Epithelial cell of proximal tubule (primary cell): Measurements from ENCODE around the gene MMUT. TPM values are rescaled to one million over a fixed set of nuclear protein-coding genes. Genes with fewer than 3 reads are reported as not detected.

Experiments
- DNase-seq: peaks from one replicate; pipeline ENCODE4 v3.0.0-alpha.2; 2011; ENCODE audit warnings: low read depth
- H3K4me3 ChIP-seq: 2 replicates; pipeline ENCODE4 v1.5.1; 2011; ENCODE audit warnings: low read depth, mild to moderate bottlenecking, low read length
- total RNA-seq: library from RNA; depleted of rRNA; stranded (reverse); fragments of >200 nt; gene quantifications from 2 replicates; pipeline ENCODE4 v1.2.3, GENCODE V29; 2015
- TF ChIP-seq, protein P1 (sequence below): conservative IDR thresholded peaks from 2 replicates; pipeline ENCODE4 v1.5.1; 2012; ENCODE audit warnings: low read depth, mild to moderate bottlenecking, low read length

The MMUT gene
- total RNA-seq, 1 donor from 2014 or later = 5.3 TPM

DNA sequence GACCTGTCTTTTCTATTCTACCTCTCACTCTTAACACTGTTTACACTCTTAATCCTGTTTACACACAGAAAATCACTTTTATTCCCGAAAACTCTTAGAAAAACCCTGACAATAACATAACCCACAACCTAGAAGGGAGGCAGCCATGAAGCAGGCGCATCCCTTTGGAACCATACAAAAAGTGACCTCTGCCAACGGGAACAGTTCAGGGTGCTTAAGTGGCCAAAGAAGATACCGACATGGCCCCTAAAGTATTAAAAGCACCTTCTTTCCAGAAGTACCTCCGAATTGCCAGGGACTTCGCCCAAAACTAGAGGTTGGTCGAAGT, 490 bp downstream of the MMUT start:
- peak overlapping the region; percentile 92 for H3K4me3 ChIP-seq
- no peak for DNase-seq
- TF ChIP-seq, protein P1, sequence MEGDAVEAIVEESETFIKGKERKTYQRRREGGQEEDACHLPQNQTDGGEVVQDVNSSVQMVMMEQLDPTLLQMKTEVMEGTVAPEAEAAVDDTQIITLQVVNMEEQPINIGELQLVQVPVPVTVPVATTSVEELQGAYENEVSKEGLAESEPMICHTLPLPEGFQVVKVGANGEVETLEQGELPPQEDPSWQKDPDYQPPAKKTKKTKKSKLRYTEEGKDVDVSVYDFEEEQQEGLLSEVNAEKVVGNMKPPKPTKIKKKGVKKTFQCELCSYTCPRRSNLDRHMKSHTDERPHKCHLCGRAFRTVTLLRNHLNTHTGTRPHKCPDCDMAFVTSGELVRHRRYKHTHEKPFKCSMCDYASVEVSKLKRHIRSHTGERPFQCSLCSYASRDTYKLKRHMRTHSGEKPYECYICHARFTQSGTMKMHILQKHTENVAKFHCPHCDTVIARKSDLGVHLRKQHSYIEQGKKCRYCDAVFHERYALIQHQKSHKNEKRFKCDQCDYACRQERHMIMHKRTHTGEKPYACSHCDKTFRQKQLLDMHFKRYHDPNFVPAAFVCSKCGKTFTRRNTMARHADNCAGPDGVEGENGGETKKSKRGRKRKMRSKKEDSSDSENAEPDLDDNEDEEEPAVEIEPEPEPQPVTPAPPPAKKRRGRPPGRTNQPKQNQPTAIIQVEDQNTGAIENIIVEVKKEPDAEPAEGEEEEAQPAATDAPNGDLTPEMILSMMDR = no peak

DNA sequence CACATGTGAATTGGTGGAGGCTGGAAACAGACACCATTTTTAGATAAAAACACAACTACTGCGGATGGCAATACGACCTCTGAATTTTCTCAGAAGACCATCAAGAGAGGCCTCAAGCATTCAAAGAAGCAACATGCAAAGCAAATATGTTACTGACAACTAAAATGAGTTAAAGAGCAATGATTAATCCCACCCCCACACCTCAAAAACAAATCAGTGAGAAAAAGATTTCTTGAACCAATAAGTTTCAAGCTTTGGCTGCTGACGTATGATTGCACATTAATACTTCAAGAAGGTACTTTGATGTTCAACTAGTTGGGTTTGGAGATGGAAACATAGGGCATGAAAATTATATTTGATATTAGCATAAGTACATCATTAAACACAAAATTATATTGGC, 982 bp downstream of the MMUT start:
- TF ChIP-seq, protein P1 = no peak
- H3K4me3 ChIP-seq = peak overlapping the region; percentile 92
- DNase-seq = no peak

DNA sequence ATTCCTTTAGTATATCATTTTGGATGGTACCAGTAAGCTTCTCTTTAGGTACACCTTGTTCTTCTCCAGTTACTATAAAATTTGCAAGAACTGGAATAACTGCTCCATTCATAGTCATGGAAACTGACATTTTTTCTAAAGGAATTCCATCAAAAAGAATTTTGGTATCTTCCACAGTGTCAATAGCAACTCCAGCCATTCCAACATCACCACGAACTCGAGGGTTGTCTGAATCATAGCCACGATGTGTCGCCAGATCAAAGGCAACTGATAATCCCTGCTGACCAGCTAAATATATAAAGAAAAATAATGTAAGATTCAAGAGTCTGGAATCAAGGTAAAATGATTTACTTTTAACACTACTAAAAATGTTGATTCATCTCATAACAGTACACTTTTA, 5.3 kb downstream of the MMUT start:
- DNase-seq = no peak
- TF ChIP-seq, protein P1 = no peak
- H3K4me3 ChIP-seq = no peak overlapping the region

DNA sequence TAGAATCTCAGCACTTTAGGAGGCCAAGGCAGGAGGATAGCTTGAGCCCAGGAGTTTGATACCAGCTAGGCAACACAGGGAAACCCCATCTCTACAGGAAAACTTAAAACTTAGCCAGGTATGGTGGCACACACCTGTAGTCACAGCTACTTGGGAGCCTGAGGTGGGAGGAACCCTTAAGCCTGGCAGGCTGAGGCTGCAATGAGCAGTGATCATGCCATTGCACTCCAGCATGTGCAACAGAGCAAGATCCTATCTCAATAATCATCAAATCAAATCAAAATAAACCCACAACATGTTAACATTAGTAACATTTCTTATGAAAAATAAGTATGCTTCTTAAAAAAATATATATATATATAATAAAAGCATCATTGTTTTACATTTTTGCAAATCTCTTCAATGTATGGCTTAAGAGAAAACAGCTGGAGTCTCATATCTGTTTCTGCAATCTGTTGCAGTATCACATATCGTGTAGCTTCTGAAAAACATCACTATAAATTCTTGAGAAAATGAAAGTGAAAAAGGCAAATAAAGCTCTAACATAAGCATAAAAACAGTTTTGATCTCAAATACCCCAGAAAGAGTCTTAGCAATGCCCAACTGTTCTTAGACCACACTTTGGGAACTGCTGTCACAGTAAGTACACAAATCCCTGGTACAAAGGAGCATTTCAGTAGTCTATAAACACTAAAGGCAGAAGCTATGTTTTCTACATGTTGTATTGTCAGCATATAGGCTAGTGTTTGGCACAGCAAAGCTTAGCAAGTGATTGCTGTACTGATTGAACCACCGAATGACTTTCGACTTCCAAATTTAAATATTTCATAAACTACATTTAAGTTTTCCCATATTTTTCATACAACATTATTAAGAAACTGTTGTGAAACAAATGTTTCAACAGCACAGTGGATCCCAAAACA, 8.0 kb downstream of the MMUT start:
- DNase-seq = no peak
- TF ChIP-seq, protein P1 = no peak
- no peak overlapping the region for H3K4me3 ChIP-seq

DNA sequence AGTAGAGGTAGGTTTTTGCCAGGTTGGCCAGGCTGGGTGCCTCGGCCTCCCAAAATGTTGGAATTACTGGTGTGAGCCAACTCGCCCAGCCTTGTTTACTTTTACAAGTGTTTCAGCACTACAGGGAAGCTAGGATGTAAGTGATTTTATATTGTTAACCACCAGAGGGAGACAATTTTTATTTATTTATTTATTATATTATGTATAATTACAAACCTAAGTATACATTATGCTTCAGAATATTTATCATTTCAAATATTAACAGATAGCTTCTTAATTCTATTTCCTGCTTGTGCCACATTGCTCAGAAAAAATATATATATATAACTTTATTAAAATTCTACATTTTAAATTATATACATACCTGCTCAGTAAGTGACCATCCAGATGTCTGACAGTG, 9.8 kb downstream of the MMUT start:
- DNase-seq = no peak
- TF ChIP-seq, protein P1 = peak; percentile 31
- no peak overlapping the region for H3K4me3 ChIP-seq

DNA sequence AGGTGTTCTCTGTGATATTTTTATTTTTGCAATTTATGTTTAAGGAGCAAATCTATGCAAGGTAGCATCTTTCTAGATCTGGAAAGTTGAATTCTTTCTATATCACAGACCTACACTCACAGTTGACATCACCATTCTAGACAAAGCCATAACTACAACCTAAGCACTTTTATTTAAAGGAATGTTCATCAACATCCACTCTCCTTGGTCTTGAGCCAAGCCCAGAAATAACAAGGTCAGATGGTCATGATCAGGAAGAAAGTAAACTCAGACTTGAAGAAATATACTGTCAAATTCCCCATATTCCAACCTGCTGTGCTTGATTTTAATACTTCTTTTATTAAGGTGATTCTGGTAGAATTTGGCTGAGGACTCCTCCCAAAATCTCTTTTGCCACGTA, 32.2 kb downstream of the MMUT start:
- TF ChIP-seq, protein P1 = no peak

DNA sequence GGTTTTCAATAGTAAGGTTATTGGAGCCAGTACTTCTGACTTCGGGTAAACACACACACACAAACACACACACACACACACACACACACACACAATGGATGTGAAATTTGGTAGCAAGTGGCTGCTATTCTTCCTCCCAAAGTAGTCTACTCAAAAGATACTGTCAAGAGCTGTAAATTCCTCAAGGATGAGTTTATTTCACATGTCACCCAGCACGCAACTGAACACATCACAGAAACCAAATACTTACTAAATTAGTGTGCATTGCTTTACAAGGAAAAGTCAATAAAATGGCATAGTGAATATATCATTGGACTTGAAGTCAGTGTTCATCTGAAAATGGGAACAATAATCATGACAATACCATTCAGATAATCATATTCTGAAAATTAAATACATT, 32.9 kb downstream of the MMUT start:
- H3K4me3 ChIP-seq = no peak overlapping the region
- TF ChIP-seq, protein P1 = no peak
- no peak for DNase-seq

More for the DNA sequence above, 32.2 kb downstream of the MMUT start:
- no peak overlapping the region for H3K4me3 ChIP-seq
- DNase-seq = no peak
